ENCODE results near the gene ILDR1. TPM values are rescaled to one million over a fixed set of nuclear protein-coding genes. Genes with fewer than 3 reads are reported as not detected.

Gene ILDR1
- total RNA-seq, 1 donor from 2014 or later = 0.38 TPM

DNA sequence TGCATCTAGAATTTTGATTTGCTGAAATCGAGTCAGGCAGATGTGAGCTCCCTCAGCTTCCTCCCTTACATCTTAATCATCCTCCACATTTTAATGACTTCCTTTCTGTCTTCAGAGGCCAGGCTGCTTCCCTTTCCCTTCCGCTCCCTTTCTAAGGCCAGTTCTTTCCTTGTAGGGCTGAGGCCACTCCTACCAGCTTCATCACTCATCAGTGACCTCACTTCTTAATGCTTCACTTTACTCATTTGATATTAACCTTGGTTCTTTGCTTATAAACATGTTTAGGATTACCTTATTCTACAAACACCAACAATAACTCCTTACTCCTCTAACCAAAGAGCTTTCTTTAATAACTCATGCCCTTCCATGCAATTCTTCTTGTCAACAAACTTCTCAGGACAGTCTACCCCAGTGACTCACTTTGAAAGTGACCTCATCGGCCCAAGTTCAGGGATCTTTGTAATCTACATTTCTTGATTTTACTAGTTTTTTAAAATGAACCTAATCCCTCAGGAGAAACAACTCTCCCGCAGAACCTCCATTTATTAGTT, 23.9 kb downstream of the ILDR1 start:
- intact Hi-C loops (cut with DNase I) = no loop called here
- no peak for ATAC-seq (ENCODE audit: poor library complexity)
- no peak for DNase-seq

DNA sequence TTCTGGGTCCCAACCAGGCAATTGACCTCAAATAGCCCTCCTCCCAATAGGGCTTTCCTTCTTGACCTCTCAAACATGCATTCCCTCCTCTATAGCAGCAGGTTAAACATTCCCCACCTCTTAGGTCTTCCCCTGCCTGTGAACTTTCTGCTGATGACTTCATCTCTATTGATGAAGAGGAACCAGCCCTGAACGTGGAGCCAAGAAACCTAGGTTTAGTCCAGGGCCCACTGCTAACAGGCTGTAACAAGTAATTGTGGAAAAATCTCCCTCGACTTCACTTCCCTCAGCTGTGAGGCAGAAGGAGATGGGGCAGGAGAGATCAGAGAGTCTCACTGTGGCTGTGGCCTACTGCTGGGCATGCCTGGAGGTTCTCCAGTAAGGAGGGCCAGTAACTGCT, 24.7 kb downstream of the ILDR1 start:
- intact Hi-C loops (cut with DNase I) = no loop called here
- ATAC-seq (ENCODE audit: poor library complexity) (no peak), DNase-seq (no peak)

DNA sequence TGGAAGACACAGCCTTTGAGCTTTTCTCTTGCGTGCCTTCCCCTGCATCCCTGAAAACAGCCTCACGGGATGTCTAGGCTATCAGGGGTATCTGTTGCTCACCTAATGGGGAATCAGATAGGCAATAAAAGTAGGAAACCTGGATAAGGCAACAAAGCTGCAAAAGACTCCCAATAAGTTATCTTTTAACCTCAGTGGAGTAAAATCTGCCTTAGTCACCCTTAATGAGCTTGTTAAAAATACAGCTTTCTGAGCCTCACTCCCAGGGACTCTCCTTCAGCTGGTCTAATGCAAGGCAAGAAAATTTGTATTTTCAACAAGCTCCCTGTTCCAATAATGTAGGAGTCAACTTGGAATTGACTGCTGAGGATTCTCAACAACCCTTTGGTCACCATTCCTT, 25.6 kb downstream of the ILDR1 start:
- no peak for DNase-seq
- intact Hi-C loops (cut with DNase I) = no loop called here

DNA sequence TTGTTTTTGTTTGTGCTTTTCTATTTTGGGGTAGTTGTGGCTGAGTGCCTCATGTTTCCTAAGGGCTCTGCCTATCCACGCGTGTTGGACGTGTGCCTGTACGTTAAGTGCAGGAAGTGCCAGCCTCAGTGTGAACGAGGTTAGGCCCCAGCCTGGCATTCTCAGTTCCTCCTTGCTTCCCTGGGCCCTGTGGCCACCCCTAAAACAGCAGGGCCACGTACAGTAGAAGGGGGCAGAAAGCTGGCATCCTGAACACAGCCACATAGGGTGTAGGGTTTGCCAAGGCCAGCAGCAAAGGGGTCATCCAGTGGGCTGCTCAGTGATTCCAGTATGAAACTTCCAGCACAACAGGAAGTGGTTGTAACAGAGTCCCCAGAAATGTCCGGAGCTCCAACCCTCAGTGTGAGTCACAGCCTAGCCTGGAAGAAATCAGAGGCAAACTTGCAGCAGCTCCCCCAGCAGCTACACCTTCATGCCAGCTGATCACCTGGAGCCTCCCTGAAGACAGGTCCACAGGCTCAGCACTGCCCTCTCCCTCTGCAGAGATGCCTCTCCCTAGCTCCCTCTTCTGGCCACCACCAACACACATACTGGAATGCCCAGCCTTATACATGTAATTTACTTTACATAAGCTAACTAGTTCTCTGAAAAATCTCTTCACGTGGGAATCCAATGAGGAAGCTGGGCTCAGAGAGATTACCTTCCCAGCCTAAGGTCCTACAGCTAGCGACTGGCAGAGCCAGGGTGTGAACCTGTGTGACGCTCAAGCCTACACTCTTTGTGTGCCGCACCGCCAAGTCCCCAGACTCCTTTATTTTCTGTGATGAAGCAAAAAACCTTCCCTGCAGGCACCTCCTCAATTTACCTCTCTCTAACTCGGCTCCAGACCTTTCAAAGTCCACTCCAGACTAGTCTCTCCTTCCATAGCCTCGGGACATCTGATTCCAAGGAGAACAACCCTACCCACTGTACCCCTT, 26.6 kb downstream of the ILDR1 start:
- ATAC-seq (ENCODE audit: poor library complexity) (peak; percentile 85), DNase-seq (peak; percentile 70)
- intact Hi-C loops (cut with DNase I) = loop anchor here (2.0 kb wide), 1 partner anchor 449 kb away; no protein-coding TSS in a partner anchor

More for the DNA sequence above, 25.6 kb downstream of the ILDR1 start:
- ATAC-seq (ENCODE audit: poor library complexity) = no peak

DNA sequence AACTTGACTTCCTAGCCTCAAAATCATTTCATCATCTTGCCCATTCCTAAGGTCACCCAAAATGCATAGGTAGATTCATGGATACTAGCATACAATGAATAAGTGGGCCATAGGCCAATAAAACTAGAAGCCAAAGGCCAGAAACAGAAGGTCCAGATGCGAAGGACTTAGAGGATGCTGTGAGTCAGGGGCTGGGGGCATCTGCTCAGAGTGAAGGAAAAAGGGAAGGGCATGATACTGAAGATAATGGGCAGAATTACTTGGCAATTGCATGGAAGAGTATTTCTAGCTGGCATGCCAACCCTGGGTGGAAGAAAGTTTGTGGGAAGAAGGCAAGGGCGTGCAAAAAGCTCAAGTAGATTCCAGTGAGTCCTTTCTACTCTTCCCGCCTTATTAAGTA, 27.5 kb downstream of the ILDR1 start:
- DNase-seq = no peak
- ATAC-seq (ENCODE audit: poor library complexity) = no peak
- intact Hi-C loops (cut with DNase I) = loop anchor here (2.0 kb wide), 1 partner anchor 448 kb away; no protein-coding TSS in a partner anchor

DNA sequence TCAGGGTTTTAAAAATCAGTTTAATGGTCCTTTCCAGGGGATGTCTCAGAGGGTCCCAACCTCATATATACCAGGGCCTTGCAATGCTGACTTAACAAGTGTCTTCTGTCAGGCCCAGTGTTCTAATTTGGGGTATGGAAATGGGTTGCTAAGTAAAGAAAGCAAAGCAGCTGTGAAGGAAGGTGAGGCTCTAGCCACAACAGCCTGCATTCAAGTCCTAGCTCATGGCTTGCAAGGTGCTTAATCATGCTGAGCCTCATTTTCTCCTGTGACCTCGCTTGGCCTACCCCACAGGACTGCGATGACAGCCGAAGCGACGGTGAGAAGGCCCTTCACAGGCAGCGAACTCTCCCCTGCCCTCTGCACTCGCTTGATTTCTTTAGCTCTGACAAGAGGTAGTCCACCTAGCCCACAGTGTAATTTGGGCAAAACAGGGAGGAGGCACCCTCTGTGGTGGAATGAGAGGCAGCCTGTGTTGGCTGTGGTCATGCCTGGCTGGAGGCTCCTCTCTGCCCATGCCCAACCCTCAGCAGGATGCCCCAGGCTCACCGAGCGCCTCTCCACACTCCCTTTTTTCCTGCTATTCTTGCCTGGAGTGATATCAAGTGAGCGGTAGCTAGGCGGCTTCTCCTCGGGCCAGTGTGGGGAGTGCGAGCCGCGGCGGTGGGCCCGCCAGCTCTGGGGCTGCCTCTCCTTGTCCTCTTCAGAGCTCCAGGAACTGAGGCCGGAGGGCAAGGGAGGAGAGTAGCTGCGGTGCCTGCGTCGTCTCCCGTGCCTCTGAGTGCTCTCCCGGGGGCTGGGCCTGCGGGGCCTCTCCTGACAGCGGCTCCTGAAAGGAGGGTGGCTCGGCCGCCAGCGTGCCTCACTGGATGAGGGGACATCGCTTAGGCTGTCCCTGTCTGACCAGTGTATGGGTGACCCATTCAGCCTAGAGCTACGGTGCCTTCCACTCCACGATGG, 29.2 kb downstream of the ILDR1 start:
- intact Hi-C loops (cut with DNase I) = no loop called here
- DNase-seq (no peak), ATAC-seq (ENCODE audit: poor library complexity) (no peak)

- ATAC-seq (ENCODE audit: poor library complexity) = no peak
- intact Hi-C loops (cut with DNase I) = no loop called here
- DNase-seq = no peak
Measured at GRCh38 chr3:121989943-121990342, 32.1 kb downstream of the ILDR1 start.

GRCh38 chr3:121988146-121988545, 33.9 kb downstream of the ILDR1 start:
- ATAC-seq (ENCODE audit: poor library complexity) = no peak
- intact Hi-C loops (cut with DNase I) = no loop called here
- no peak for DNase-seq

GRCh38 chr3:121985846-121986245, 36.2 kb downstream of the ILDR1 start:
- intact Hi-C loops (cut with DNase I) = no loop called here
- no peak for DNase-seq
- no peak for ATAC-seq (ENCODE audit: poor library complexity)

DNA sequence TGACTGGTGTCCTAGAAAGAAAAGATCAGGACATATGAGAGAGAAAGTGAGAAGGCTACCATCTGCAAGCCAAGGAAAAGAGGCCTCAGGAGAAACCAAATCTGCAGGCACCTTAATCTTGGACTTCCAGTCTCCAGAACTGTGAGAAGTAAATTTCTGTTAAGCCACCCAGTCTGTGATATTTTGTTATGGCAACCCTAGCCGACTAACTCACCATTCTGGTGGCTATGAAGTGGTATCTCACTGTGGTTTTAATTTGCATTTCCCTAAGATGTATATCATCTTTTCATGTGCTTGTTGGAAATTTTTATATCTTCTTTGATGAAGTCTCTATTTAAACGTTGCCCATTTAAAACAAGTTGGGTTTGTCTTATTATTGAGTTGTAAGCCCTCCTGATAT, 40.6 kb downstream of the ILDR1 start:
- intact Hi-C loops (cut with DNase I) = no loop called here
- DNase-seq = no peak
- no peak for ATAC-seq (ENCODE audit: poor library complexity)

- no peak for ATAC-seq (ENCODE audit: poor library complexity)
Measured at GRCh38 chr3:121980450-121980796, 41.6 kb downstream of the ILDR1 start.

GRCh38 chr3:121979734-121980449, 42.2 kb downstream of the ILDR1 start:
- DNase-seq (no peak), ATAC-seq (ENCODE audit: poor library complexity) (no peak)
- intact Hi-C loops (cut with DNase I) = no loop called here

More at GRCh38 chr3:121980450-121980796, 41.6 kb downstream of the ILDR1 start:
- intact Hi-C loops (cut with DNase I) = no loop called here
- no peak for DNase-seq

- intact Hi-C loops (cut with DNase I) = no loop called here
- DNase-seq (no peak), ATAC-seq (ENCODE audit: poor library complexity) (no peak)
Measured at GRCh38 chr3:121979246-121979645, 42.8 kb downstream of the ILDR1 start.

- intact Hi-C loops (cut with DNase I) = no loop called here
- ATAC-seq (ENCODE audit: poor library complexity) = no peak
Measured at GRCh38 chr3:121976727-121977126, 45.3 kb downstream of the ILDR1 start.

DNA sequence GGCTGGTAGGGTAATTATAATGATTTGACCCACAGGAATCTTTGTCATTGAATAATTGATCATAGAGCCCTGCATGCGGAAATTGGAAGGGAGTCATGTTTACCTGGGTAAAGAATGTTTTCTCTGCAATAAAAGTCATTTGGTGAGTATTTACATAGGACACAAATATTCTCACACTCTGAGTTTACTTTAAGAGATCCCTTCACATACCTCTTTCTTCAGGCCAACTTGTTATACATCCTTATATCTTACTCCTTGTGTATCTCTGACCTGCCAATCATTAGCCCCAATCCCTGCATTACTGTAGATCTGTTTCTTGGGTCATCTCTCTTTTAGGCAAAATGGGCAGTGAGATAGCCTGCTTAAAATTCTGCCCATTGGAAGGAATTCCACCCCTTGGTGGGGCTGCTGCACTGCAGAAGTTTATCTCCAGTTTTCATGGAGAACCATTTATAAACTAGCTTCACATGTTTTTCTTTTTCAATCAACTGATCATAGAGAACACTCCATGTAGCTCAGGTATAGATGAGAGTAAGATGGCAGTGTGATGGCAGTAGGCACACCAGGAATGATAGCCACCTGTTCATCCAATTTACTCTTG, 46.2 kb downstream of the ILDR1 start:
- ATAC-seq (ENCODE audit: poor library complexity) (no peak), DNase-seq (no peak)
- intact Hi-C loops (cut with DNase I) = no loop called here

More at GRCh38 chr3:121976727-121977126, 45.3 kb downstream of the ILDR1 start:
- DNase-seq = no peak

DNA sequence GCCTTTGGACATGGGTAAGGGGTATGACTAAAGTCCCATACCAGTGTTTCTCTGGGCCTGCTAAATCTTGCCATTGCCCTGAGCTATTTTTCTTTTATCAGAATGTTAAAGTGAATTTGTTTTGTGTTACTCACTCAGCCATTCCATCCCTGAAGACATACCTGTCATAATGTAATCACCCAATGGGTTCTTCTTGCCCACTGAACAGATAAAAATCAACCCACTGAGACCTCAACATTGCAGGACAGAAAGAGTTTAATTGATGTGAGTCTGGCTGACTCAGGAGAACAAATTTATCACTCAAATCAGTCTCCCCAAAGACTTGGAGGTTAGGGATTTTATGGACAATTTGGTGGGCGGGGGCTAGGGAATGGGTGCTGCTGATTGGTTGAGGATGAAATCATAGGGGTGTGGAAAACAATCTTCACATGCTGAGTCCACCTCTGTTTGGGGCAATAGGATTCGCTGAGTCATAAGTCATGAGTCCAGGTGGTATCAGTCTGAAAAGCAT, 47.4 kb downstream of the ILDR1 start:
- DNase-seq (no peak), ATAC-seq (ENCODE audit: poor library complexity) (no peak)
- intact Hi-C loops (cut with DNase I) = no loop called here

DNA sequence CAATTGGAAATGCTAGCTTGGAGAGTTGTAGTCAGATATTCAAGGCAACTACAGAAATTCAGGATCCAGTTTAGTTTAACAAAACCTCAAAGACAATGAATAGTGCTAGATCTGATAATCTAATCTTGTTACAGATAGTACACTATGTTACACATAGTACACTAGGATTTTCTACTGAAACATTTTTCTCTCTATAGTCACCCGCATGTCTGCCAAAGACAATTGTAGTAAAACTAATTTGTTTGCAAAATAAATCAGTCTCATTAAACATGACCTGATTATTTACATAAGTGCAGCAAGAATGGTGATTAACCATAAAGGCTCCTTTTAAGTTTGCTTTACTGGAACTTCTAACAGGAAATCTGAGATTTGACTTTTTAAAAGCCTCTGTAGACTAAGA, 52.0 kb downstream of the ILDR1 start:
- ATAC-seq (ENCODE audit: poor library complexity) = no peak
- intact Hi-C loops (cut with DNase I) = no loop called here
- DNase-seq = no peak

GRCh38 chr3:121969631-121970030, 52.4 kb downstream of the ILDR1 start:
- intact Hi-C loops (cut with DNase I) = no loop called here
- DNase-seq (no peak), ATAC-seq (ENCODE audit: poor library complexity) (no peak)

All from Right ventricle myocardium superior (tissue), 1 donor.